B cell (primary cell): Measurements from ENCODE around the gene CDK13. TPM values are rescaled to one million over a fixed set of nuclear protein-coding genes. Genes with fewer than 3 reads are reported as not detected.
"Not testable (repeated sequence)": the region's sequence is repeated elsewhere in the genome, so short reads cannot be mapped to it uniquely, and the experiment has no call there.

Source experiments
- ATAC-seq: fragments of 200-7000 bp; cut with Tn5 transposase; one replicate; pipeline ENCODE4 v1.10.0; 2021; ENCODE audit warnings: low read depth, mild to moderate bottlenecking, moderate number of reproducible peaks, moderate library complexity
- CTCF ChIA-PET: fragments of 350-600 bp; sonication (Branson Sonifier 250); formaldehyde crosslinking; loops from one replicate; lab custom pipeline; 2021; ENCODE audit warnings: antibody characterized with exemption, inconsistent platforms; lab: Charles Lee
- POLR2A ChIA-PET: fragments of 350-600 bp; sonication (Branson Sonifier 250); formaldehyde crosslinking; loops from one replicate; lab custom pipeline; 2021; ENCODE audit warnings: antibody characterized with exemption; lab: Charles Lee
- DNase-seq: peaks from one replicate; pipeline ENCODE4 v3.0.0; 2013
- H2AFZ ChIP-seq: 2 replicates; pipeline ENCODE4 v1.6.1; 2012; ENCODE audit warnings: mild to moderate bottlenecking, low read depth, low read length; ENCODE audit not compliant: insufficient read depth, poor library complexity, severe bottlenecking
- H3K27ac ChIP-seq, 2 donors: 1 replicate in 1 of 2; 2 replicates in 1 of 2; pipeline ENCODE4 v1.5.1; 2012 to 2013; ENCODE audit warnings: low read length in 2 of 2, mild to moderate bottlenecking in 2 of 2, moderate library complexity in 1 of 2
- H3K27me3 ChIP-seq, 4 experiments: fragments of 200-600 bp in 1 of 4; sonication (generic) in 1 of 4; replicated peaks in 1 of 4; 1 replicate in 2 of 4; 2 replicates in 2 of 4; pipeline versions ENCODE4 v1.6.1 to v1.7.0; 2013 to 2016; ENCODE audit warnings: low read length in 3 of 4, mild to moderate bottlenecking in 2 of 4, mixed read lengths in 1 of 4, moderate library complexity in 1 of 4; ENCODE audit not compliant: insufficient read depth in 4 of 4, control insufficient read depth in 3 of 4; ENCODE audit errors: control extremely low read depth in 1 of 4
- H3K36me3 ChIP-seq, 2 experiments: replicated peaks in 1 of 2; 1 replicate in 1 of 2; 2 replicates in 1 of 2; pipeline versions ENCODE4 v1.6.1 to v1.7.1; 2013; ENCODE audit warnings: low read length in 1 of 2; ENCODE audit not compliant: insufficient read depth in 2 of 2, control insufficient read depth in 1 of 2; ENCODE audit errors: control extremely low read depth in 1 of 2, extremely low read depth in 1 of 2
- H3K4me1 ChIP-seq, 2 donors: fragments of 200-600 bp in 1 of 2; sonication (generic) in 1 of 2; 1 replicate in 1 of 2; 2 replicates in 1 of 2; pipeline versions ENCODE4 v1.5.1 to v1.6.1; 2013 to 2017; ENCODE audit warnings: low read length in 2 of 2; ENCODE audit not compliant: control insufficient read depth in 2 of 2, insufficient read depth in 2 of 2
- H3K4me2 ChIP-seq: replicated peaks from 2 replicates; pipeline ENCODE3; 2012; ENCODE audit warnings: mild to moderate bottlenecking, low read depth, low read length; ENCODE audit not compliant: poor library complexity, severe bottlenecking
- H3K4me3 ChIP-seq, 5 experiments: fragments of 200-600 bp in 1 of 5; sonication (generic) in 1 of 5; 1 replicate in 3 of 5; 2 replicates in 2 of 5; pipeline versions ENCODE4 v1.5.1 to v1.7.0; 2011 to 2016; ENCODE audit warnings: low read length in 4 of 5, mild to moderate bottlenecking in 4 of 5, low read depth in 2 of 5, control low read depth in 1 of 5, moderate library complexity in 1 of 5; ENCODE audit not compliant: insufficient read depth in 1 of 5; ENCODE audit errors: control extremely low read depth in 1 of 5, extremely low read depth in 1 of 5
- H3K79me2 ChIP-seq: fragments of 200-600 bp; sonication (generic); one replicate; pipeline ENCODE4 v1.6.0; 2016; ENCODE audit warnings: low read length; ENCODE audit not compliant: control insufficient read depth, insufficient read depth
- H3K9ac ChIP-seq: fragments of 200-600 bp; sonication (generic); 2 replicates; pipeline ENCODE4 v1.6.1; 2017; ENCODE audit warnings: mild to moderate bottlenecking, low read length, moderate library complexity
- H3K9me3 ChIP-seq, 3 donors: one replicate each; pipeline versions ENCODE4 v1.6.1 to v1.7.1; 2013; ENCODE audit warnings: low read length in 2 of 3; ENCODE audit not compliant: control insufficient read depth in 2 of 3, insufficient read depth in 1 of 3; ENCODE audit errors: control extremely low read depth in 1 of 3
- H4K20me1 ChIP-seq: 2 replicates; pipeline ENCODE4 v1.6.0; 2012; ENCODE audit warnings: mild to moderate bottlenecking, low read length; ENCODE audit not compliant: insufficient read depth, control insufficient read depth, poor library complexity, severe bottlenecking
- H3K27ac Mint-ChIP-seq: one replicate; pipeline ENCODE4 v1.8.0; 2021; ENCODE audit warnings: mixed read lengths
- H3K27me3 Mint-ChIP-seq: one replicate; pipeline ENCODE4 v1.8.0; 2021; ENCODE audit warnings: mixed read lengths
- H3K4me1 Mint-ChIP-seq: one replicate; pipeline ENCODE4 v1.8.0; 2021; ENCODE audit warnings: mixed read lengths
- H3K4me3 Mint-ChIP-seq: one replicate; pipeline ENCODE4 v1.8.0; 2021; ENCODE audit warnings: mixed read lengths
- H3K9me3 Mint-ChIP-seq: one replicate; pipeline ENCODE4 v1.8.0; 2022; ENCODE audit warnings: mixed read lengths; ENCODE audit not compliant: insufficient read depth
- CTCF ChIP-seq: fragments of 200-600 bp; IDR thresholded peaks from one replicate; pipeline ENCODE4 v1.8.0; 2022; ENCODE audit warnings: antibody characterized with exemption, mild to moderate bottlenecking
- EZH2 ChIP-seq: IDR thresholded peaks from 2 replicates; pipeline ENCODE4 v1.6.1; 2012; ENCODE audit warnings: borderline replicate concordance, low read depth, mild to moderate bottlenecking, moderate library complexity, low read length; ENCODE audit not compliant: insufficient read depth, poor library complexity, severe bottlenecking
- WGBS: methylation state at CpG from one replicate; pipeline ENCODE4 v1.1.5; 2013; ENCODE audit warnings: missing lambda C conversion rate; ENCODE audit not compliant: insufficient coverage; 5-methylcytosine and 5-hydroxymethylcytosine counted together
- intact Hi-C: fragments of 100-400 bp; cut with micrococcal nuclease; formaldehyde crosslinking; loops from one replicate; pipeline ENCODE4 v1.10.0; 2022
- polyA plus RNA-seq: library from polyadenylated mRNA; depleted of rRNA; stranded (reverse); fragments of >200 nt; gene quantifications from 2 replicates; pipeline ENCODE4 v1.2.3, GENCODE V29; 2012
- total RNA-seq, 2 donors: library from RNA; stranded (reverse); fragments of 120-200 nt in 1 of 2; gene quantifications; 1 replicate in 1 of 2; 2 replicates in 1 of 2; pipeline versions ENCODE4 v1.2.3 to v1.2.4, GENCODE V29; 2013 to 2022

The CDK13 gene
- total and polyA plus RNA-seq, 2 donors (not counting 1 experiment from before 2014, with no cell fraction given) = 56.1 to 146 TPM

- H4K20me1 ChIP-seq, DNase-seq, H3K27me3 ChIP-seq, H3K79me2 ChIP-seq, H3K27ac Mint-ChIP-seq, H3K9me3 Mint-ChIP-seq, CTCF ChIA-PET, ATAC-seq, H3K4me3 ChIP-seq, H3K4me3 Mint-ChIP-seq, H3K4me1 Mint-ChIP-seq, POLR2A ChIA-PET, H3K4me2 ChIP-seq, H3K27ac ChIP-seq, H3K9ac ChIP-seq, H3K4me1 ChIP-seq, H2AFZ ChIP-seq, H3K36me3 ChIP-seq, intact Hi-C loops, H3K9me3 ChIP-seq: not testable (repeated sequence)
- WGBS = 82% methylated on average over 2 of the region's 3 CpGs
- H3K27me3 Mint-ChIP-seq = peaks cover 14% of the 10 kb centered on the region
These were observed 195.6 kb downstream of the CDK13 start for GRCh38 chr7:40145596-40146130.

- no peak for ATAC-seq
These were observed 197.6 kb downstream of the CDK13 start for GRCh38 chr7:40147371-40148246.

GRCh38 chr7:40148247-40148580 is 198.2 kb downstream of the CDK13 start:
- H3K9ac ChIP-seq, intact Hi-C loops, CTCF ChIA-PET, H3K4me3 ChIP-seq, H3K27ac ChIP-seq, H3K79me2 ChIP-seq, POLR2A ChIA-PET, ATAC-seq, H3K27ac Mint-ChIP-seq, DNase-seq, H3K36me3 ChIP-seq, H3K9me3 Mint-ChIP-seq, H4K20me1 ChIP-seq, H3K4me2 ChIP-seq, H3K4me1 ChIP-seq, H2AFZ ChIP-seq, H3K27me3 ChIP-seq, H3K4me1 Mint-ChIP-seq, H3K4me3 Mint-ChIP-seq, H3K9me3 ChIP-seq: not testable (repeated sequence)
- H3K27me3 Mint-ChIP-seq = peaks cover 14% of the 10 kb centered on the region
- 97% methylated on average over 5 of the region's 7 CpGs for WGBS

More at GRCh38 chr7:40147371-40148246, 197.6 kb downstream of the CDK13 start:
- intact Hi-C loops = no loop called here
- Histone ChIP-seq H3K4me2 (no peak overlapping the region), H3K4me1 (no peaks in the 10 kb centered on the region), H2AFZ (no peak overlapping the region), H3K27me3 (no peaks in the 10 kb centered on the region), H3K79me2 (no peaks in the 10 kb centered on the region), H3K9me3 (peaks cover 0 to 5% (median 0%) of the 10 kb centered on the region in 3 donors), H3K36me3 (no peaks in the 10 kb centered on the region), H3K27ac (no peak overlapping the region), H3K4me3 (no peak overlapping the region), H4K20me1 (no peaks in the 10 kb centered on the region), H3K9ac (no peak overlapping the region)
- 90% methylated on average over 7 of the region's 19 CpGs for WGBS
- Mint-ChIP-seq H3K4me1 (no peaks in the 10 kb centered on the region), H3K27me3 (peaks cover 16% of the 10 kb centered on the region), H3K4me3 (no peak overlapping the region), H3K9me3 (no peaks in the 10 kb centered on the region), H3K27ac (no peak overlapping the region)
- ChIA-PET POLR2A (no interaction called here), CTCF (no interaction called here)
- no peak for DNase-seq
- TF ChIP-seq EZH2 = no peak
- no peak for TF ChIP-seq CTCF
